SK-N-MC (cell line): ENCODE results near the gene KDM4E.

ENCODE experiments used
- EZH2 ChIP-seq: fragments of 200-600 bp; sonication (generic); IDR thresholded peaks from one replicate; pipeline ENCODE4 v1.6.1; 2017; ENCODE audit warnings: antibody characterized with exemption
- FOXP2 ChIP-seq: optimal IDR thresholded peaks from 2 replicates; pipeline ENCODE3; 2011; ENCODE audit warnings: mild to moderate bottlenecking, moderate library complexity; ENCODE audit not compliant: insufficient read depth; ENCODE audit errors: extremely low read length, control extremely low read depth
- POLR2AphosphoS5 ChIP-seq: IDR thresholded peaks from 2 replicates; pipeline ENCODE4 v1.6.1; 2012; ENCODE audit warnings: mild to moderate bottlenecking, low read depth, low read length, borderline replicate concordance

DNA sequence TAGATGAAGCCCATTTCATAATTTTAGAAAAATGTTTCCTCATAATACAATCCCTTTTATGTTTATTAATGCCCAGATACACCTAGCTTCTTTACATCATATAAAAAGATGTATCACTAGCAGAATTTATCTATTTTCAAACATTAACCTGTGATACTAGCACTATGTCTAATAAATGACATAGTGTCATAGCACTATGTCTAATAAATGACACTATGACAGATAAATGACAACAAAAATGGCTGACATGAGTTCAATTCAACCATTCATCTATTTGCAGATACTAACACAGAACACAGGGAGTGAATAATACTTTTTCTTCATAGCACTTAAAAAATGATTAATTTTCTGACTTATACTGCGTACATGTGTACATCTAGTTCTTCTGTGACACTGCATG, 19.4 kb upstream of the KDM4E start:
- TF ChIP-seq POLR2AphosphoS5 (no peak), EZH2 (no peak), FOXP2 (no peak)
